ENCODE data around the gene ZNF655.
"Not testable (repeated sequence)": the region's sequence is repeated elsewhere in the genome, so short reads cannot be mapped to it uniquely, and the experiment has no call there.

The ZNF655 gene

GRCh38 chr7:99558306-99559174 lies at the start of gene ZNF655:
TSS of gene ZNF655 (plus strand) at chr7:99558642. CDS start at chr7:99560560, 1,918 bp downstream.
- peak; percentile 91 for DNase-seq

- no peak for DNase-seq
Observed at GRCh38 chr7:99514050-99514449, 44.4 kb upstream of the ZNF655 start.

GRCh38 chr7:99521399-99521798 lies 37.0 kb upstream of the ZNF655 start:
- DNase-seq, result no peak

- DNase-seq, result no peak
Observed at GRCh38 chr7:99525713-99526440, 32.6 kb upstream of the ZNF655 start.

- DNase-seq, result no peak
Observed at GRCh38 chr7:99531354-99531765, 27.1 kb upstream of the ZNF655 start.

GRCh38 chr7:99535667-99536066 lies 22.8 kb upstream of the ZNF655 start:
- no peak for DNase-seq

- no peak for DNase-seq
Observed at GRCh38 chr7:99539213-99539811, 19.1 kb upstream of the ZNF655 start.

GRCh38 chr7:99540542-99540941 lies 17.9 kb upstream of the ZNF655 start:
- no peak for DNase-seq

GRCh38 chr7:99541212-99541611 lies 17.2 kb upstream of the ZNF655 start:
- DNase-seq, result no peak

- DNase-seq, result no peak
Observed at GRCh38 chr7:99543081-99543671, 15.3 kb upstream of the ZNF655 start.

GRCh38 chr7:99543916-99544315 lies 14.5 kb upstream of the ZNF655 start:
- DNase-seq, result no peak

- not testable (repeated sequence) for DNase-seq
Observed at GRCh38 chr7:99545308-99545707, 13.1 kb upstream of the ZNF655 start.

- not testable (repeated sequence) for DNase-seq
Observed at GRCh38 chr7:99549545-99549944, 8.9 kb upstream of the ZNF655 start.

GRCh38 chr7:99551334-99551733 lies 7.1 kb upstream of the ZNF655 start:
- no peak for DNase-seq

GRCh38 chr7:99551767-99552463 lies 6.5 kb upstream of the ZNF655 start, which contains the start of gene FAM200A:
TSS of gene FAM200A (minus strand) at chr7:99552114. CDS start at chr7:99548407, 3,707 bp downstream.
- DNase-seq, result peak; percentile 85

- no peak for DNase-seq
Observed at GRCh38 chr7:99553039-99553438, 5.4 kb upstream of the ZNF655 start.

- no peak for DNase-seq
Observed at GRCh38 chr7:99554939-99555338, 3.5 kb upstream of the ZNF655 start.

- DNase-seq, result no peak
Observed at GRCh38 chr7:99557196-99557607, 1.2 kb upstream of the ZNF655 start.

- DNase-seq, result no peak
Observed at GRCh38 chr7:99557940-99558305, 519 bp upstream of the ZNF655 start.

- DNase-seq, result peak; percentile 17
Observed at GRCh38 chr7:99559175-99559915, 903 bp downstream of the ZNF655 start.

- no peak for DNase-seq
Observed at GRCh38 chr7:99560834-99561736, 2.6 kb downstream of the ZNF655 start.
